K562 (cell line): Measurements from ENCODE around the gene CTDSPL2. TPM values are rescaled to one million over a fixed set of nuclear protein-coding genes. Genes with fewer than 3 reads are reported as not detected.

Experiments used
- DACH1 ChIP-seq: fragments of 450-650 bp; IDR thresholded peaks from 2 replicates; pipeline ENCODE4 v1.6.1; 2018; ENCODE audit not compliant: partially characterized antibody
- DMBX1 ChIP-seq: fragments of 250-450 bp; sonication (Bioruptor Pico); IDR thresholded peaks from 2 replicates; pipeline ENCODE4 v1.8.0; 2022; ENCODE audit warnings: inconsistent platforms, mild to moderate bottlenecking, moderate library complexity, borderline replicate concordance
- EZH2 ChIP-seq: IDR thresholded peaks from 2 replicates; pipeline ENCODE4 v1.6.1; 2012; ENCODE audit warnings: low read depth, mild to moderate bottlenecking, inconsistent platforms, low read length, borderline replicate concordance
- FOXM1 ChIP-seq, 2 experiments: fragments of 450-650 bp in 1 of 2; sonication (generic) in 1 of 2; formaldehyde crosslinking in 1 of 2; IDR thresholded peaks; 2 replicates each; pipeline versions ENCODE4 v1.6.1 to v1.9.0; 2017 to 2022; ENCODE audit warnings: low read depth in 2 of 2, mild to moderate bottlenecking in 2 of 2, missing genetic modification reagents in 1 of 2, moderate library complexity in 1 of 2
- HNRNPK ChIP-seq: fragments of 200-400 bp; formaldehyde crosslinking; IDR thresholded peaks from one replicate; pipeline ENCODE4 v1.6.1; 2018; ENCODE audit warnings: mild to moderate bottlenecking, low read depth, low read length; ENCODE audit not compliant: poor library complexity, severe bottlenecking
- KDM5B ChIP-seq: fragments of 200-600 bp; sonication (generic); IDR thresholded peaks from 2 replicates; pipeline ENCODE4 v1.6.1; 2012; ENCODE audit warnings: low read depth, mild to moderate bottlenecking, moderate library complexity, low read length, control low read depth, inconsistent platforms; ENCODE audit not compliant: insufficient replicate concordance
- MXI1 ChIP-seq: IDR thresholded peaks from 2 replicates; pipeline ENCODE4 v1.6.1; 2011; ENCODE audit warnings: low read depth, mild to moderate bottlenecking, improper control_type of control experiment, low read length
- MYC ChIP-seq, 2 experiments: fragments of 250-450 bp in 1 of 2; sonication (Bioruptor Pico) in 1 of 2; IDR thresholded peaks; 2 replicates each; pipeline versions ENCODE4 v1.5.1 to v1.6.1; 2012 to 2021; ENCODE audit warnings: low read depth in 2 of 2, borderline replicate concordance in 1 of 2, improper control_type of control experiment in 1 of 2, low read length in 1 of 2, mild to moderate bottlenecking in 1 of 2, moderate library complexity in 1 of 2
- NFYB ChIP-seq: IDR thresholded peaks from 2 replicates; pipeline ENCODE4 v1.6.1; 2011; ENCODE audit warnings: mild to moderate bottlenecking, moderate library complexity; ENCODE audit not compliant: insufficient read length; ENCODE audit errors: extremely low read depth
- NONO ChIP-seq, 2 experiments: fragments of 200-400 bp in 1 of 2; fragments of 450-650 bp in 1 of 2; formaldehyde crosslinking in 1 of 2; IDR thresholded peaks; 2 replicates each; pipeline ENCODE4 v1.6.1; 2017; ENCODE audit warnings: low read depth in 2 of 2, mild to moderate bottlenecking in 2 of 2, moderate library complexity in 2 of 2, low read length in 1 of 2
- OTX1 ChIP-seq: fragments of 450-650 bp; formaldehyde crosslinking; IDR thresholded peaks from 2 replicates; pipeline ENCODE4 v1.4.0; 2022; ENCODE audit warnings: mild to moderate bottlenecking
- POLR2A ChIP-seq: fragments of 450-650 bp; conservative IDR thresholded peaks from 2 replicates; pipeline ENCODE4 v1.6.1; 2016
- RAD51 ChIP-seq: fragments of 450-650 bp; IDR thresholded peaks from 2 replicates; pipeline ENCODE4 v1.7.1; 2016; ENCODE audit warnings: low read depth, mild to moderate bottlenecking, borderline replicate concordance
- RB1 ChIP-seq: fragments of 450-650 bp; IDR thresholded peaks from 2 replicates; pipeline ENCODE4 v1.6.1; 2017; ENCODE audit warnings: low read depth, mild to moderate bottlenecking
- RBM22 ChIP-seq: fragments of 200-400 bp; formaldehyde crosslinking; IDR thresholded peaks from 2 replicates; pipeline ENCODE4 v1.6.1; 2018; ENCODE audit warnings: low read length, low read depth; ENCODE audit not compliant: poor library complexity, severe bottlenecking
- STAG1 ChIP-seq: sonication (generic); formaldehyde crosslinking; IDR thresholded peaks from 2 replicates; pipeline ENCODE4 v1.5.0; 2020; ENCODE audit warnings: missing genetic modification reagents, borderline replicate concordance
- YBX1 ChIP-seq: fragments of 450-650 bp; IDR thresholded peaks from 2 replicates; pipeline ENCODE4 v1.7.1; 2016; ENCODE audit warnings: mild to moderate bottlenecking
- ZNF311 ChIP-seq: fragments of 250-450 bp; sonication (Bioruptor Pico); IDR thresholded peaks from 2 replicates; pipeline ENCODE4 v1.4.0; 2020; ENCODE audit warnings: mild to moderate bottlenecking, moderate library complexity
- ZNF384 ChIP-seq: IDR thresholded peaks from 2 replicates; pipeline ENCODE4 v1.6.1; 2012; ENCODE audit warnings: low read depth, low read length, improper control_type of control experiment
- ZNF589 ChIP-seq: fragments of 200-800 bp; sonication (Bioruptor generic); IDR thresholded peaks from 2 replicates; pipeline ENCODE4 v1.6.1; 2016; ENCODE audit warnings: low read depth, missing genetic modification characterization, missing compliant biosample characterization
- polyA plus RNA-seq, 8 experiments: library from polyadenylated mRNA; depleted of rRNA in 4 of 8; stranded (reverse) in 5 of 8; unstranded in 3 of 8; fragments of >200 nt; fragmentation: Nextera tagmentation in 2 of 8; fragmentation: Illumina TruSeq in 1 of 8; extraction: Ambion mirVana in 2 of 8; extraction: Trizol in 1 of 8; gene quantifications; 2 replicates each; pipeline versions ENCODE4 v1.2.1 to v1.2.3, GENCODE V29; 2011 to 2014; ENCODE audit warnings: inconsistent platforms in 1 of 8, missing spikeins in 1 of 8
- total RNA-seq, 7 experiments: library from RNA; depleted of rRNA in 6 of 7; stranded (reverse); fragments of >200 nt in 6 of 7; fragmentation: Illumina TruSeq in 2 of 7; extraction: Trizol in 2 of 7; gene quantifications; 2 replicates each; pipeline versions ENCODE4 v1.2.1 to v1.2.3, GENCODE V29; 2011 to 2021; ENCODE audit warnings: low replicate concordance in 1 of 7
- TF ChIP-seq, protein P1 (sequence below), 3 experiments: IDR thresholded peaks in 2 of 3; conservative IDR thresholded peaks in 1 of 3; 2 replicates each; pipeline ENCODE4 v1.5.1; 2011 to 2012; ENCODE audit warnings: low read length in 3 of 3, mild to moderate bottlenecking in 3 of 3, control low read depth in 2 of 3, improper control_type of control experiment in 1 of 3, inconsistent platforms in 1 of 3, low read depth in 1 of 3, mixed read lengths in 1 of 3, moderate library complexity in 1 of 3; ENCODE audit not compliant: insufficient read depth in 2 of 3
- TF ChIP-seq, protein P2 (sequence below): sonication (generic); formaldehyde crosslinking; IDR thresholded peaks from 2 replicates; pipeline ENCODE4 v1.8.1; 2022; ENCODE audit warnings: missing genetic modification reagents
- TF ChIP-seq, protein P3 (sequence below): fragments of 450-650 bp; IDR thresholded peaks from 2 replicates; pipeline ENCODE4 v1.7.0; 2016; ENCODE audit warnings: borderline replicate concordance

Gene CTDSPL2
- total and polyA plus RNA-seq, 9 of the 15 experiments (the other 6 are each of a cell fraction or from before 2014, with no cell fraction given), result 16.8 to 79.0 (median 53.1) TPM

DNA sequence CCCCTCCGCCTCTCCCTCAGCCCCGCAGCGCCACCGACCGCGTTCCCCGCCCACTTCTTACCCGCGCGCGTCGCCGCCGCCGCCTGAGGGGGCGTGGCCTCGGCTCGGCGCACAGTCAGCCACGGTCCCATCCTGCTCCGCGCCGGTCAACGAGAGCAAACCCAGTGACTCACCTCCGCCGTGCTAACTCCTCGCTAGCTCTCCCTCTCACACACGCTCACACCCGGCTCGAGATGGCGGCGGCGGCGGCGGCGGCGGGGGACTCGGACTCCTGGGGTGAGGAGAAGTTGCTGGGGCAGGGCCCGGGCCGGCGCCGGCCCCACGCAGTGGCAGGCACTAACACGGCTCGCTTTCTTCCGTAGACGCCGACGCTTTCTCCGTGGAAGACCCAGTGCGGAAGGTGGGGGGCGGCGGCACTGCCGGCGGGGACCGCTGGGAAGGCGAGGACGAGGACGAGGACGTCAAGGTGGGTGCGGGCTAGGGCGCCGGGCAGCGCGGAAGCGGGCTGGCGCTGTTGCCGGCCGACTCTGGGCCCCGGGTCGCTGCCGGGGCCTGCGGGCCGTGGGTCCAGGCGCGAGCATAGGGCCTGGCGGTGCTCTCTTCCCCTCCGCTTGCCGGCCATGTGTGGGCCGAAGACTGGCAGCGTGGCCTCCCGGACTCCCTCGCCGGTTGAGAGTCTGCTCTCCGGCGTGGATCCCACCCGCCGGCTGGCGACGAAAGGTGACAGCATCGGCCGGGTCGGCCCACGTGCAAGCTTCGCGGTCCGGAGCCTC lies 109.7 kb downstream of the CTDSPL2 start, which contains the start of gene EIF3J (continued):
- TF ChIP-seq NFYB, result no peak
- TF ChIP-seq YBX1, result no peak
- TF ChIP-seq DMBX1 (CRISPR knock-in tag), result no peak
- TF ChIP-seq STAG1 (CRISPR knock-in tag), result peak; percentile 29; the same call in 1 of the 2 replicates
- peak; percentile 71 for TF ChIP-seq MXI1
- TF ChIP-seq MYC (IDR thresholded peaks at IDR 0.05; ENCODE audit: low read depth, low read length), result peak; percentile 21
- no peak for TF ChIP-seq MYC (CRISPR knock-in tag; IDR thresholded peaks at IDR 0.05; ENCODE audit: borderline replicate concordance, low read depth)
- TF ChIP-seq, protein P1, sequence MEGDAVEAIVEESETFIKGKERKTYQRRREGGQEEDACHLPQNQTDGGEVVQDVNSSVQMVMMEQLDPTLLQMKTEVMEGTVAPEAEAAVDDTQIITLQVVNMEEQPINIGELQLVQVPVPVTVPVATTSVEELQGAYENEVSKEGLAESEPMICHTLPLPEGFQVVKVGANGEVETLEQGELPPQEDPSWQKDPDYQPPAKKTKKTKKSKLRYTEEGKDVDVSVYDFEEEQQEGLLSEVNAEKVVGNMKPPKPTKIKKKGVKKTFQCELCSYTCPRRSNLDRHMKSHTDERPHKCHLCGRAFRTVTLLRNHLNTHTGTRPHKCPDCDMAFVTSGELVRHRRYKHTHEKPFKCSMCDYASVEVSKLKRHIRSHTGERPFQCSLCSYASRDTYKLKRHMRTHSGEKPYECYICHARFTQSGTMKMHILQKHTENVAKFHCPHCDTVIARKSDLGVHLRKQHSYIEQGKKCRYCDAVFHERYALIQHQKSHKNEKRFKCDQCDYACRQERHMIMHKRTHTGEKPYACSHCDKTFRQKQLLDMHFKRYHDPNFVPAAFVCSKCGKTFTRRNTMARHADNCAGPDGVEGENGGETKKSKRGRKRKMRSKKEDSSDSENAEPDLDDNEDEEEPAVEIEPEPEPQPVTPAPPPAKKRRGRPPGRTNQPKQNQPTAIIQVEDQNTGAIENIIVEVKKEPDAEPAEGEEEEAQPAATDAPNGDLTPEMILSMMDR (IDR thresholded peaks at IDR 0.05 in 2 of 3, conservative IDR thresholded peaks at IDR 0.05 in 1 of 3; ENCODE audit: insufficient read depth in 2 of 3, low read depth in 1 of 3, low read length in 3 of 3), result no peak
- TF ChIP-seq, protein P2, sequence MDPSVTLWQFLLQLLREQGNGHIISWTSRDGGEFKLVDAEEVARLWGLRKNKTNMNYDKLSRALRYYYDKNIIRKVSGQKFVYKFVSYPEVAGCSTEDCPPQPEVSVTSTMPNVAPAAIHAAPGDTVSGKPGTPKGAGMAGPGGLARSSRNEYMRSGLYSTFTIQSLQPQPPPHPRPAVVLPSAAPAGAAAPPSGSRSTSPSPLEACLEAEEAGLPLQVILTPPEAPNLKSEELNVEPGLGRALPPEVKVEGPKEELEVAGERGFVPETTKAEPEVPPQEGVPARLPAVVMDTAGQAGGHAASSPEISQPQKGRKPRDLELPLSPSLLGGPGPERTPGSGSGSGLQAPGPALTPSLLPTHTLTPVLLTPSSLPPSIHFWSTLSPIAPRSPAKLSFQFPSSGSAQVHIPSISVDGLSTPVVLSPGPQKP, result peak; percentile 84; the same call in 1 of the 2 replicates
- TF ChIP-seq ZNF384, result no peak
- peak; percentile 44 for TF ChIP-seq HNRNPK
- peak; percentile 76 for TF ChIP-seq KDM5B
- TF ChIP-seq POLR2A, result peak; percentile 97
- TF ChIP-seq ZNF589 (CRISPR knock-in tag), result 0 out of 2 replicates have a peak, but pooled peaks have one; percentile 70
- TF ChIP-seq OTX1, result 0 out of 2 replicates have a peak, but pooled peaks have one; percentile 24
- peak in 1 of 2 experiments; percentile 89; a peak in 2 of 4 replicates for TF ChIP-seq NONO (IDR thresholded peaks at IDR 0.05; ENCODE audit: low read depth in 2 of 2, low read length in 1 of 2)
- TF ChIP-seq RB1, result peak; percentile 48; the same call in 1 of the 2 replicates
- TF ChIP-seq RBM22, result peak; percentile 44
- no peak for TF ChIP-seq RAD51
- TF ChIP-seq ZNF311 (CRISPR knock-in tag), result no peak
- no peak for TF ChIP-seq FOXM1 (IDR thresholded peaks at IDR 0.05; ENCODE audit: low read depth)
- no peak for TF ChIP-seq FOXM1 (CRISPR knock-in tag; IDR thresholded peaks at IDR 0.05; ENCODE audit: low read depth)
- no peak for TF ChIP-seq EZH2
- TF ChIP-seq DACH1, result no peak
- TF ChIP-seq, protein P3, sequence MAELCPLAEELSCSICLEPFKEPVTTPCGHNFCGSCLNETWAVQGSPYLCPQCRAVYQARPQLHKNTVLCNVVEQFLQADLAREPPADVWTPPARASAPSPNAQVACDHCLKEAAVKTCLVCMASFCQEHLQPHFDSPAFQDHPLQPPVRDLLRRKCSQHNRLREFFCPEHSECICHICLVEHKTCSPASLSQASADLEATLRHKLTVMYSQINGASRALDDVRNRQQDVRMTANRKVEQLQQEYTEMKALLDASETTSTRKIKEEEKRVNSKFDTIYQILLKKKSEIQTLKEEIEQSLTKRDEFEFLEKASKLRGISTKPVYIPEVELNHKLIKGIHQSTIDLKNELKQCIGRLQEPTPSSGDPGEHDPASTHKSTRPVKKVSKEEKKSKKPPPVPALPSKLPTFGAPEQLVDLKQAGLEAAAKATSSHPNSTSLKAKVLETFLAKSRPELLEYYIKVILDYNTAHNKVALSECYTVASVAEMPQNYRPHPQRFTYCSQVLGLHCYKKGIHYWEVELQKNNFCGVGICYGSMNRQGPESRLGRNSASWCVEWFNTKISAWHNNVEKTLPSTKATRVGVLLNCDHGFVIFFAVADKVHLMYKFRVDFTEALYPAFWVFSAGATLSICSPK, result no peak
